ENCODE measurements around the gene PLCB4.
"Not testable (repeated sequence)": the region's sequence is repeated elsewhere in the genome, so short reads cannot be mapped to it uniquely, and the experiment has no call there.

The PLCB4 gene

GRCh38 chr20:9068841-9069663 is at the start of gene PLCB4:
Gene PLCB4, plus strand, starts transcription at chr20:9069087. Its CDS starts 238,728 bp downstream, at chr20:9307815.
- DNase-seq, result peak; percentile 65

- no peak for DNase-seq
These were observed 49.1 kb upstream of the PLCB4 start for GRCh38 chr20:9019833-9020232.

GRCh38 chr20:9021216-9021615 is 47.7 kb upstream of the PLCB4 start:
- no peak for DNase-seq

- DNase-seq, result no peak
These were observed 47.2 kb upstream of the PLCB4 start for GRCh38 chr20:9021699-9022098.

GRCh38 chr20:9022376-9022775 is 46.5 kb upstream of the PLCB4 start:
- DNase-seq, result no peak

GRCh38 chr20:9024606-9025005 is 44.3 kb upstream of the PLCB4 start:
- no peak for DNase-seq

GRCh38 chr20:9025011-9025410 is 43.9 kb upstream of the PLCB4 start:
- DNase-seq, result no peak

- DNase-seq, result no peak
These were observed 43.2 kb upstream of the PLCB4 start for GRCh38 chr20:9025643-9026042.

- DNase-seq, result no peak
These were observed 41.3 kb upstream of the PLCB4 start for GRCh38 chr20:9027626-9028025.

GRCh38 chr20:9028419-9028818 is 40.5 kb upstream of the PLCB4 start:
- DNase-seq, result no peak

- no peak for DNase-seq
These were observed 36.9 kb upstream of the PLCB4 start for GRCh38 chr20:9031991-9032390.

GRCh38 chr20:9032758-9033157 is 36.1 kb upstream of the PLCB4 start:
- DNase-seq, result no peak

GRCh38 chr20:9035126-9035525 is 33.8 kb upstream of the PLCB4 start:
- DNase-seq, result no peak

- DNase-seq, result no peak
These were observed 32.3 kb upstream of the PLCB4 start for GRCh38 chr20:9036593-9036992.

GRCh38 chr20:9038791-9039535 is 29.9 kb upstream of the PLCB4 start:
- no peak for DNase-seq

GRCh38 chr20:9040863-9041524 is 27.9 kb upstream of the PLCB4 start:
- DNase-seq, result no peak

- no peak for DNase-seq
These were observed 25.5 kb upstream of the PLCB4 start for GRCh38 chr20:9043364-9043763.

- not testable (repeated sequence) for DNase-seq
These were observed 21.0 kb upstream of the PLCB4 start for GRCh38 chr20:9047928-9048327.

- no peak for DNase-seq
These were observed 17.4 kb upstream of the PLCB4 start for GRCh38 chr20:9051508-9051907.

GRCh38 chr20:9052136-9052535 is 16.8 kb upstream of the PLCB4 start:
- DNase-seq, result no peak

GRCh38 chr20:9053108-9053507 is 15.8 kb upstream of the PLCB4 start:
- peak; percentile 84 for DNase-seq

GRCh38 chr20:9054176-9054575 is 14.7 kb upstream of the PLCB4 start:
- no peak for DNase-seq

GRCh38 chr20:9059931-9060330 is 9.0 kb upstream of the PLCB4 start:
- no peak for DNase-seq

GRCh38 chr20:9061434-9061833 is 7.5 kb upstream of the PLCB4 start:
- DNase-seq, result no peak

All from hematopoietic multipotent progenitor cell treated with erythropoietin and hydrocortisone succinate and interleukin-3 and kit ligand, for 4 days (in vitro differentiated cells).